RPMI7951 (cell line): ENCODE data around the gene CASP8AP2. TPM values are rescaled to one million over a fixed set of nuclear protein-coding genes. Genes with fewer than 3 reads are reported as not detected.
"Not testable (repeated sequence)": the region's sequence is repeated elsewhere in the genome, so short reads cannot be mapped to it uniquely, and the experiment has no call there.

Experiments used
- DNase-seq: peaks from one replicate; pipeline ENCODE4 v3.0.0-alpha.2; 2012; ENCODE audit warnings: low read depth
- total RNA-seq: library from RNA; depleted of rRNA; stranded (reverse); fragments of >200 nt; shearing (Covaris generic); gene quantifications from 2 replicates; pipeline ENCODE4 v1.2.3, GENCODE V29; 2014; rRNA removed

Gene CASP8AP2
- 16.3 and 17.8 TPM in 2 replicates for total RNA-seq

GRCh38 chr6:89829472-89830169 is at the start of gene CASP8AP2:
Gene CASP8AP2 (plus strand): TSS chr6:89829880.
- DNase-seq = peak; percentile 99

GRCh38 chr6:89781070-89782034 is 48.3 kb upstream of the CASP8AP2 start:
- no peak for DNase-seq

- DNase-seq = no peak
These were observed 47.5 kb upstream of the CASP8AP2 start for GRCh38 chr6:89782222-89782621.

- not testable (repeated sequence) for DNase-seq
These were observed 46.4 kb upstream of the CASP8AP2 start for GRCh38 chr6:89783293-89783692.

GRCh38 chr6:89784838-89785237 is 44.8 kb upstream of the CASP8AP2 start:
- DNase-seq = no peak

GRCh38 chr6:89786970-89787369 is 42.7 kb upstream of the CASP8AP2 start:
- DNase-seq = no peak

- no peak for DNase-seq
These were observed 41.9 kb upstream of the CASP8AP2 start for GRCh38 chr6:89787660-89788328.

- DNase-seq = no peak
These were observed 39.7 kb upstream of the CASP8AP2 start for GRCh38 chr6:89789980-89790379.

GRCh38 chr6:89790403-89790802 is 39.3 kb upstream of the CASP8AP2 start:
- no peak for DNase-seq

- peak; percentile 21 for DNase-seq
These were observed 36.8 kb upstream of the CASP8AP2 start for GRCh38 chr6:89792881-89793280.

GRCh38 chr6:89793586-89793985 is 36.1 kb upstream of the CASP8AP2 start:
- no peak for DNase-seq

GRCh38 chr6:89794324-89794723 is 35.4 kb upstream of the CASP8AP2 start:
- no peak for DNase-seq

GRCh38 chr6:89797317-89797716 is 32.4 kb upstream of the CASP8AP2 start:
- DNase-seq = no peak

- no peak for DNase-seq
These were observed 30.6 kb upstream of the CASP8AP2 start for GRCh38 chr6:89799096-89799495.

- DNase-seq = no peak
These were observed 29.9 kb upstream of the CASP8AP2 start for GRCh38 chr6:89799756-89800155.

- no peak for DNase-seq
These were observed 26.4 kb upstream of the CASP8AP2 start for GRCh38 chr6:89803271-89803670.

- no peak for DNase-seq
These were observed 23.8 kb upstream of the CASP8AP2 start for GRCh38 chr6:89805814-89806371.

- no peak for DNase-seq
These were observed 22.1 kb upstream of the CASP8AP2 start for GRCh38 chr6:89807581-89807980.

GRCh38 chr6:89813422-89813821 is 16.3 kb upstream of the CASP8AP2 start:
- not testable (repeated sequence) for DNase-seq

- DNase-seq = no peak
These were observed 12.2 kb upstream of the CASP8AP2 start for GRCh38 chr6:89817481-89817880.

- DNase-seq = peak; percentile 24
These were observed 10.7 kb upstream of the CASP8AP2 start for GRCh38 chr6:89818977-89819335.
